ENCODE measurements around the gene CALR. TPM values are rescaled to one million over a fixed set of nuclear protein-coding genes. Genes with fewer than 3 reads are reported as not detected.

The CALR gene
- total and polyA plus RNA-seq, 9 of the 15 experiments (the other 6 are each of a cell fraction or from before 2014, with no cell fraction given): 126 to 811 (median 642) TPM

- in situ Hi-C loops (cut with MboI): no loop called here
- no peaks in the 10 kb centered on the region for H3K9me1 ChIP-seq (ENCODE audit: control insufficient read depth, insufficient read depth, low read length)
- WGBS (ENCODE audit: insufficient coverage, low coverage, missing lambda C conversion rate): 65% methylated on average over 6 of the region's 6 CpGs
- DNase-seq (ENCODE audit: extremely low read depth in 1 of 4, low spot score in 3 of 4) (no peak), ATAC-seq (no peak), FAIRE-seq (no peak)
- intact Hi-C loops (cut with micrococcal nuclease): no loop called here
- no peaks in the 10 kb centered on the region for H3K27me3 ChIP-seq (ENCODE audit: control insufficient read depth in 2 of 2, insufficient read depth in 2 of 2, low read length in 2 of 2)
- H3K9me3 ChIP-seq (replicated peaks; ENCODE audit: control insufficient read depth, insufficient read depth, low read depth, low read length): no peaks in the 10 kb centered on the region
- H4K20me1 ChIP-seq (replicated peaks; ENCODE audit: control insufficient read depth, insufficient read depth, low read length): no peaks in the 10 kb centered on the region; the same call in 1 of the 2 replicates
- ChIA-PET POLR2A (no interaction called here), CTCF (ENCODE audit: low intra/inter-chr PET ratio) (no interaction called here)
- H2AFZ ChIP-seq (ENCODE audit: low read depth, low read length): no peak overlapping the region
- no peak overlapping the region for H3K4me3 ChIP-seq
- H3K36me3 ChIP-seq (ENCODE audit: control insufficient read depth, insufficient read depth, low read length): peaks cover 13% of the 10 kb centered on the region; the same call in 2 of the 3 replicates
- no peak overlapping the region for H3K4me2 ChIP-seq (ENCODE audit: insufficient read depth, low read length)
- H3K79me2 ChIP-seq (ENCODE audit: control insufficient read depth, insufficient read depth, low read length): peaks cover 34% of the 10 kb centered on the region
- H3K9ac ChIP-seq (ENCODE audit: insufficient read depth in 1 of 2, low read depth in 2 of 2, low read length in 2 of 2): no peak overlapping the region
- no peak overlapping the region for H3K27ac ChIP-seq (ENCODE audit: extremely low read depth, low read depth, low read length)
- H3K4me1 ChIP-seq (replicated peaks in 1 of 2; ENCODE audit: control insufficient read depth in 2 of 2, insufficient read depth in 2 of 2, low read length in 2 of 2): peaks cover 0 to 20% of the 10 kb centered on the region in 2 experiments; a peak in 3 of 5 replicates
- no TSS peak for BruUV-seq (replicated peaks)
- TF ChIP-seq ZNF146 (CRISPR knock-in tag; IDR thresholded peaks at IDR 0.05; ENCODE audit: unreplicated experiment): no peak
- peak; percentile 46; the same call in 1 of the 2 replicates for TF ChIP-seq ATF3 (IDR thresholded peaks at IDR 0.05)
- no peak for TF ChIP-seq ATF3 (CRISPR knock-in tag; conservative IDR thresholded peaks at IDR 0.05)
- TF ChIP-seq, protein P1, sequence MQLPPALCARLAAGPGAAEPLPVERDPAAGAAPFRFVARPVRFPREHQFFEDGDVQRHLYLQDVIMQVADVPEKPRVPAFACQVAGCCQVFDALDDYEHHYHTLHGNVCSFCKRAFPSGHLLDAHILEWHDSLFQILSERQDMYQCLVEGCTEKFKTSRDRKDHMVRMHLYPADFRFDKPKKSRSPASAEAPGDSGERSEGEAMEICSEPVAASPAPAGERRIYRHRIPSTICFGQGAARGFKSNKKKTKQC (CRISPR knock-in tag; IDR thresholded peaks at IDR 0.05): no peak
- no peak for TF ChIP-seq PPARD (CRISPR knock-in tag; IDR thresholded peaks at IDR 0.05)
- TF ChIP-seq, protein P2, sequence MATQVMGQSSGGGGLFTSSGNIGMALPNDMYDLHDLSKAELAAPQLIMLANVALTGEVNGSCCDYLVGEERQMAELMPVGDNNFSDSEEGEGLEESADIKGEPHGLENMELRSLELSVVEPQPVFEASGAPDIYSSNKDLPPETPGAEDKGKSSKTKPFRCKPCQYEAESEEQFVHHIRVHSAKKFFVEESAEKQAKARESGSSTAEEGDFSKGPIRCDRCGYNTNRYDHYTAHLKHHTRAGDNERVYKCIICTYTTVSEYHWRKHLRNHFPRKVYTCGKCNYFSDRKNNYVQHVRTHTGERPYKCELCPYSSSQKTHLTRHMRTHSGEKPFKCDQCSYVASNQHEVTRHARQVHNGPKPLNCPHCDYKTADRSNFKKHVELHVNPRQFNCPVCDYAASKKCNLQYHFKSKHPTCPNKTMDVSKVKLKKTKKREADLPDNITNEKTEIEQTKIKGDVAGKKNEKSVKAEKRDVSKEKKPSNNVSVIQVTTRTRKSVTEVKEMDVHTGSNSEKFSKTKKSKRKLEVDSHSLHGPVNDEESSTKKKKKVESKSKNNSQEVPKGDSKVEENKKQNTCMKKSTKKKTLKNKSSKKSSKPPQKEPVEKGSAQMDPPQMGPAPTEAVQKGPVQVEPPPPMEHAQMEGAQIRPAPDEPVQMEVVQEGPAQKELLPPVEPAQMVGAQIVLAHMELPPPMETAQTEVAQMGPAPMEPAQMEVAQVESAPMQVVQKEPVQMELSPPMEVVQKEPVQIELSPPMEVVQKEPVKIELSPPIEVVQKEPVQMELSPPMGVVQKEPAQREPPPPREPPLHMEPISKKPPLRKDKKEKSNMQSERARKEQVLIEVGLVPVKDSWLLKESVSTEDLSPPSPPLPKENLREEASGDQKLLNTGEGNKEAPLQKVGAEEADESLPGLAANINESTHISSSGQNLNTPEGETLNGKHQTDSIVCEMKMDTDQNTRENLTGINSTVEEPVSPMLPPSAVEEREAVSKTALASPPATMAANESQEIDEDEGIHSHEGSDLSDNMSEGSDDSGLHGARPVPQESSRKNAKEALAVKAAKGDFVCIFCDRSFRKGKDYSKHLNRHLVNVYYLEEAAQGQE (IDR thresholded peaks at IDR 0.05; ENCODE audit: borderline replicate concordance): no peak
- TF ChIP-seq, protein P2 (CRISPR knock-in tag; IDR thresholded peaks at IDR 0.05; ENCODE audit: low read depth): no peak
- TF ChIP-seq HNRNPK (IDR thresholded peaks at IDR 0.05; ENCODE audit: low read depth, low read length, poor library complexity, severe bottlenecking): no peak
- 0 out of 2 replicates have a peak, but pooled peaks have one; percentile 6 for TF ChIP-seq CEBPB (tag; IDR thresholded peaks at IDR 0.05)
- TF ChIP-seq EP400 (IDR thresholded peaks at IDR 0.05): no peak
- TF ChIP-seq, protein P3, sequence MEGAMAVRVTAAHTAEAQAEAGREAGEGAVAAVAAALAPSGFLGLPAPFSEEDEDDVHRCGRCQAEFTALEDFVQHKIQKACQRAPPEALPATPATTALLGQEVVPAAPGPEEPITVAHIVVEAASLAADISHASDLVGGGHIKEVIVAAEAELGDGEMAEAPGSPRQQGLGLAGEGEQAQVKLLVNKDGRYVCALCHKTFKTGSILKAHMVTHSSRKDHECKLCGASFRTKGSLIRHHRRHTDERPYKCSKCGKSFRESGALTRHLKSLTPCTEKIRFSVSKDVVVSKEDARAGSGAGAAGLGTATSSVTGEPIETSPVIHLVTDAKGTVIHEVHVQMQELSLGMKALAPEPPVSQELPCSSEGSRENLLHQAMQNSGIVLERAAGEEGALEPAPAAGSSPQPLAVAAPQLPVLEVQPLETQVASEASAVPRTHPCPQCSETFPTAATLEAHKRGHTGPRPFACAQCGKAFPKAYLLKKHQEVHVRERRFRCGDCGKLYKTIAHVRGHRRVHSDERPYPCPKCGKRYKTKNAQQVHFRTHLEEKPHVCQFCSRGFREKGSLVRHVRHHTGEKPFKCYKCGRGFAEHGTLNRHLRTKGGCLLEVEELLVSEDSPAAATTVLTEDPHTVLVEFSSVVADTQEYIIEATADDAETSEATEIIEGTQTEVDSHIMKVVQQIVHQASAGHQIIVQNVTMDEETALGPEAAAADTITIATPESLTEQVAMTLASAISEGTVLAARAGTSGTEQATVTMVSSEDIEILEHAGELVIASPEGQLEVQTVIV (CRISPR knock-in tag; IDR thresholded peaks at IDR 0.05; ENCODE audit: borderline replicate concordance): no peak
Observed at GRCh38 chr19:12959481-12959880, 21.1 kb downstream of the CALR start.
